PC-9 (cell line): ENCODE results near the gene SYTL1.

Experiments
- EZH2 ChIP-seq: fragments of 200-600 bp; sonication (generic); IDR thresholded peaks from 2 replicates; pipeline ENCODE4 v1.8.0; 2017; ENCODE audit warnings: antibody characterized with exemption, low read depth
- TF ChIP-seq, protein P1 (sequence below): fragments of 200-600 bp; sonication (generic); conservative IDR thresholded peaks from 2 replicates; pipeline ENCODE4 v1.6.1; 2017; ENCODE audit warnings: mixed run types, antibody characterized with exemption, mild to moderate bottlenecking, moderate library complexity

GRCh38 chr1:27377760-27378495 lies 36.1 kb downstream of the SYTL1 start:
- TF ChIP-seq, protein P1, sequence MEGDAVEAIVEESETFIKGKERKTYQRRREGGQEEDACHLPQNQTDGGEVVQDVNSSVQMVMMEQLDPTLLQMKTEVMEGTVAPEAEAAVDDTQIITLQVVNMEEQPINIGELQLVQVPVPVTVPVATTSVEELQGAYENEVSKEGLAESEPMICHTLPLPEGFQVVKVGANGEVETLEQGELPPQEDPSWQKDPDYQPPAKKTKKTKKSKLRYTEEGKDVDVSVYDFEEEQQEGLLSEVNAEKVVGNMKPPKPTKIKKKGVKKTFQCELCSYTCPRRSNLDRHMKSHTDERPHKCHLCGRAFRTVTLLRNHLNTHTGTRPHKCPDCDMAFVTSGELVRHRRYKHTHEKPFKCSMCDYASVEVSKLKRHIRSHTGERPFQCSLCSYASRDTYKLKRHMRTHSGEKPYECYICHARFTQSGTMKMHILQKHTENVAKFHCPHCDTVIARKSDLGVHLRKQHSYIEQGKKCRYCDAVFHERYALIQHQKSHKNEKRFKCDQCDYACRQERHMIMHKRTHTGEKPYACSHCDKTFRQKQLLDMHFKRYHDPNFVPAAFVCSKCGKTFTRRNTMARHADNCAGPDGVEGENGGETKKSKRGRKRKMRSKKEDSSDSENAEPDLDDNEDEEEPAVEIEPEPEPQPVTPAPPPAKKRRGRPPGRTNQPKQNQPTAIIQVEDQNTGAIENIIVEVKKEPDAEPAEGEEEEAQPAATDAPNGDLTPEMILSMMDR, result no peak
- no peak for TF ChIP-seq EZH2
